WTC11 (cell line): Measurements from ENCODE around the gene MEIS2. TPM values are rescaled to one million over a fixed set of nuclear protein-coding genes. Genes with fewer than 3 reads are reported as not detected.

Source experiments
- ATAC-seq: fragments of 200-7000 bp; cut with Tn5 transposase; 2 replicates; pipeline ENCODE4 v1.10.0; 2021; ENCODE audit warnings: mild to moderate bottlenecking, moderate library complexity
- CTCF ChIA-PET: fragments of 300-600 bp; sonication (Branson Sonifier 250); formaldehyde crosslinking; loops from one replicate; lab custom pipeline; 2021; ENCODE audit warnings: antibody characterized with exemption; lab: Charles Lee
- POLR2A ChIA-PET: fragments of 350-600 bp; sonication (Branson Sonifier 250); formaldehyde crosslinking; loops from one replicate; lab custom pipeline; 2021; ENCODE audit warnings: antibody characterized with exemption; lab: Charles Lee
- DNase-seq: peaks from one replicate; pipeline ENCODE4 v3.0.0; 2021; ENCODE audit warnings: low spot score
- H3K27ac Mint-ChIP-seq: 2 replicates; pipeline ENCODE4 v1.8.0; 2021; ENCODE audit warnings: mixed read lengths
- H3K27me3 Mint-ChIP-seq: 2 replicates; pipeline ENCODE4 v1.8.0; 2021; ENCODE audit warnings: low read depth, mild to moderate bottlenecking, moderate library complexity, mixed read lengths
- H3K36me3 Mint-ChIP-seq: 2 replicates; pipeline ENCODE4 v1.8.0; 2021; ENCODE audit warnings: mixed read lengths
- H3K4me1 Mint-ChIP-seq: 2 replicates; pipeline ENCODE4 v1.8.0; 2022; ENCODE audit warnings: mixed read lengths
- H3K4me3 Mint-ChIP-seq: 2 replicates; pipeline ENCODE4 v1.8.0; 2021; ENCODE audit warnings: mild to moderate bottlenecking, moderate library complexity, mixed read lengths
- H3K9me3 Mint-ChIP-seq: 2 replicates; pipeline ENCODE4 v1.8.0; 2021; ENCODE audit warnings: mixed read lengths
- AFF4 ChIP-seq: sonication (generic); formaldehyde crosslinking; IDR thresholded peaks from 2 replicates; pipeline ENCODE4 v1.8.1; 2023; ENCODE audit warnings: mild to moderate bottlenecking, missing genetic modification reagents, borderline replicate concordance
- ATF6 ChIP-seq: sonication (generic); formaldehyde crosslinking; IDR thresholded peaks from 2 replicates; pipeline ENCODE4 v1.8.1; 2023; ENCODE audit warnings: mild to moderate bottlenecking, missing genetic modification reagents
- CBFB ChIP-seq: sonication (generic); formaldehyde crosslinking; IDR thresholded peaks from 2 replicates; pipeline ENCODE4 v1.8.1; 2022; ENCODE audit warnings: mild to moderate bottlenecking, low read depth, missing genetic modification reagents
- CREB1 ChIP-seq: sonication (generic); formaldehyde crosslinking; IDR thresholded peaks from 2 replicates; pipeline ENCODE4 v1.8.0; 2023; ENCODE audit warnings: mild to moderate bottlenecking, missing genetic modification reagents
- ETV6 ChIP-seq: sonication (generic); formaldehyde crosslinking; IDR thresholded peaks from 2 replicates; pipeline ENCODE4 v1.8.1; 2022; ENCODE audit warnings: mild to moderate bottlenecking, missing genetic modification reagents
- HMGA2 ChIP-seq: fragments of 250-450 bp; sonication (Bioruptor Pico); IDR thresholded peaks from 2 replicates; pipeline ENCODE4 v1.4.0; 2021; ENCODE audit warnings: mild to moderate bottlenecking, moderate library complexity
- IRF2 ChIP-seq: sonication (generic); formaldehyde crosslinking; IDR thresholded peaks from 2 replicates; pipeline ENCODE4 v1.8.0; 2022; ENCODE audit warnings: low read depth, missing genetic modification reagents, borderline replicate concordance
- NFE2L1 ChIP-seq: sonication (generic); formaldehyde crosslinking; IDR thresholded peaks from 2 replicates; pipeline ENCODE4 v1.8.1; 2023; ENCODE audit warnings: missing genetic modification reagents
- NR1H2 ChIP-seq: sonication (generic); formaldehyde crosslinking; IDR thresholded peaks from 2 replicates; pipeline ENCODE4 v1.9.0; 2021; ENCODE audit warnings: mild to moderate bottlenecking, moderate library complexity, missing genetic modification reagents
- NR2C2 ChIP-seq: sonication (generic); formaldehyde crosslinking; IDR thresholded peaks from 2 replicates; pipeline ENCODE4 v1.8.0; 2022; ENCODE audit warnings: mild to moderate bottlenecking, missing genetic modification reagents
- NR3C1 ChIP-seq: sonication (generic); formaldehyde crosslinking; conservative IDR thresholded peaks from 2 replicates; pipeline ENCODE4 v1.8.1; 2023; ENCODE audit warnings: low read depth, mild to moderate bottlenecking, missing genetic modification reagents
- SMAD4 ChIP-seq: sonication (generic); formaldehyde crosslinking; IDR thresholded peaks from 2 replicates; pipeline ENCODE4 v1.8.0; 2022; ENCODE audit warnings: mild to moderate bottlenecking, missing genetic modification reagents
- SP1 ChIP-seq: sonication (generic); formaldehyde crosslinking; conservative IDR thresholded peaks from 2 replicates; pipeline ENCODE4 v1.8.1; 2022; ENCODE audit warnings: missing genetic modification reagents
- TCF7 ChIP-seq: sonication (generic); formaldehyde crosslinking; IDR thresholded peaks from 2 replicates; pipeline ENCODE4 v1.8.0; 2022; ENCODE audit warnings: mild to moderate bottlenecking, low read depth, missing genetic modification reagents, moderate library complexity
- USF1 ChIP-seq: sonication (generic); formaldehyde crosslinking; IDR thresholded peaks from 2 replicates; pipeline ENCODE4 v1.8.0; 2022; ENCODE audit warnings: mild to moderate bottlenecking, missing genetic modification reagents
- ZBTB43 ChIP-seq: sonication (generic); formaldehyde crosslinking; IDR thresholded peaks from 2 replicates; pipeline ENCODE4 v1.8.1; 2023; ENCODE audit warnings: mild to moderate bottlenecking, missing genetic modification reagents
- ZNF121 ChIP-seq: sonication (generic); formaldehyde crosslinking; IDR thresholded peaks from 2 replicates; pipeline ENCODE4 v1.8.0; 2023; ENCODE audit warnings: missing genetic modification reagents
- ZNF219 ChIP-seq: sonication (generic); formaldehyde crosslinking; IDR thresholded peaks from 2 replicates; pipeline ENCODE4 v1.8.0; 2023; ENCODE audit warnings: missing genetic modification reagents, mild to moderate bottlenecking, borderline replicate concordance
- ZNF232 ChIP-seq: sonication (generic); formaldehyde crosslinking; IDR thresholded peaks from 2 replicates; pipeline ENCODE4 v1.8.0; 2022; ENCODE audit warnings: mild to moderate bottlenecking, missing genetic modification reagents
- ZNF512 ChIP-seq: sonication (generic); formaldehyde crosslinking; IDR thresholded peaks from 2 replicates; pipeline ENCODE4 v1.8.1; 2022; ENCODE audit warnings: missing genetic modification reagents, borderline replicate concordance
- total RNA-seq: library from RNA; stranded (reverse); gene quantifications from 3 replicates; pipeline ENCODE4 v1.2.3, GENCODE V29; 2021

The MEIS2 gene
- total RNA-seq, 1 experiment from 2014 or later = 0.57 TPM

GRCh38 chr15:37109872-37110572 lies 9.7 kb upstream of the MEIS2 start:
- peak; percentile 28 for ATAC-seq
- peak overlapping the region; percentile 78 for H3K4me3 Mint-ChIP-seq
- ChIA-PET CTCF (interaction anchor here (0.8 to 1.8 kb wide), 8 partner anchors 14 to 226 kb away, joined by 3 to 7 read pairs (median 4); no protein-coding TSS in a partner anchor), POLR2A (no interaction called here)
- H3K9me3 Mint-ChIP-seq = no peaks in the 10 kb centered on the region
- peak; percentile 67 for DNase-seq
- H3K27ac Mint-ChIP-seq = no peak overlapping the region
- H3K4me1 Mint-ChIP-seq = peaks cover 74% of the 10 kb centered on the region
- H3K27me3 Mint-ChIP-seq = peaks cover 91% of the 10 kb centered on the region
- H3K36me3 Mint-ChIP-seq = no peaks in the 10 kb centered on the region
- peak; percentile 73 for TF ChIP-seq ZNF121 (CRISPR knock-in tag)
- no peak for TF ChIP-seq ZNF232 (CRISPR knock-in tag)

- H3K27me3 Mint-ChIP-seq = peaks cover 98% of the 10 kb centered on the region
- peak; percentile 69 for DNase-seq
- no peak overlapping the region for H3K27ac Mint-ChIP-seq
- ATAC-seq = peak; percentile 11; the same call in 1 of the 2 replicates
- TF ChIP-seq CREB1 (CRISPR knock-in tag) (no peak), USF1 (CRISPR knock-in tag) (no peak), CBFB (no peak), IRF2 (CRISPR knock-in tag) (no peak), NR2C2 (CRISPR knock-in tag) (no peak), SP1 (CRISPR knock-in tag) (no peak), ZNF512 (CRISPR knock-in tag) (no peak)
- H3K36me3 Mint-ChIP-seq = no peaks in the 10 kb centered on the region
- H3K4me1 Mint-ChIP-seq = peaks cover 81% of the 10 kb centered on the region
- H3K4me3 Mint-ChIP-seq = peak overlapping the region; percentile 78
- H3K9me3 Mint-ChIP-seq = no peaks in the 10 kb centered on the region
- ChIA-PET CTCF (interaction anchor here (0.6 to 1.6 kb wide), 6 partner anchors 14 to 771 kb away, joined by 3 to 7 read pairs (median 4); no protein-coding TSS in a partner anchor), POLR2A (no interaction called here)
Measured at GRCh38 chr15:37109168-37109871, 9.0 kb upstream of the MEIS2 start.

- peak overlapping the region; percentile 46 for H3K4me3 Mint-ChIP-seq
- TF ChIP-seq NFE2L1 (no peak), ZBTB43 (no peak), AFF4 (no peak), ATF6 (CRISPR knock-in tag) (no peak), SMAD4 (CRISPR knock-in tag) (no peak), TCF7 (CRISPR knock-in tag) (no peak), ETV6 (CRISPR knock-in tag) (no peak), NR3C1 (CRISPR knock-in tag) (no peak), NR1H2 (no peak), HMGA2 (CRISPR knock-in tag) (no peak), ZNF219 (no peak), CBFB (no peak), ZNF121 (CRISPR knock-in tag) (no peak)
Measured at GRCh38 chr15:37108381-37109167, 8.2 kb upstream of the MEIS2 start.

More at GRCh38 chr15:37108381-37109167, 8.2 kb upstream of the MEIS2 start:
- ChIA-PET CTCF (interaction anchor here (0.6 to 1.6 kb wide), 5 partner anchors 13 to 772 kb away, joined by 3 to 7 read pairs (median 5); no protein-coding TSS in a partner anchor), POLR2A (no interaction called here)
- H3K36me3 Mint-ChIP-seq = no peaks in the 10 kb centered on the region
- no peak for DNase-seq
- H3K4me1 Mint-ChIP-seq = peaks cover 81% of the 10 kb centered on the region
- H3K9me3 Mint-ChIP-seq = no peaks in the 10 kb centered on the region
- ATAC-seq = no peak
- H3K27ac Mint-ChIP-seq = no peak overlapping the region
- peaks cover 99% of the 10 kb centered on the region for H3K27me3 Mint-ChIP-seq
